HG02938 (cell line): ENCODE results near the gene STRN.
A peak's percentile ranks its signal among the peaks of the same experiment; 100 is the strongest.
"Not testable (repeated sequence)": the region's sequence is repeated elsewhere in the genome, so short reads cannot be mapped to it uniquely, and the experiment has no call there.

Experiments
- ATAC-seq: cut with Tn5 transposase; IDR thresholded peaks from one replicate; pipeline ENCODE4 v1.9.1; 2021; ENCODE audit warnings: mild to moderate bottlenecking, moderate library complexity; ENCODE audit not compliant: unreplicated experiment

Gene STRN, protein sequence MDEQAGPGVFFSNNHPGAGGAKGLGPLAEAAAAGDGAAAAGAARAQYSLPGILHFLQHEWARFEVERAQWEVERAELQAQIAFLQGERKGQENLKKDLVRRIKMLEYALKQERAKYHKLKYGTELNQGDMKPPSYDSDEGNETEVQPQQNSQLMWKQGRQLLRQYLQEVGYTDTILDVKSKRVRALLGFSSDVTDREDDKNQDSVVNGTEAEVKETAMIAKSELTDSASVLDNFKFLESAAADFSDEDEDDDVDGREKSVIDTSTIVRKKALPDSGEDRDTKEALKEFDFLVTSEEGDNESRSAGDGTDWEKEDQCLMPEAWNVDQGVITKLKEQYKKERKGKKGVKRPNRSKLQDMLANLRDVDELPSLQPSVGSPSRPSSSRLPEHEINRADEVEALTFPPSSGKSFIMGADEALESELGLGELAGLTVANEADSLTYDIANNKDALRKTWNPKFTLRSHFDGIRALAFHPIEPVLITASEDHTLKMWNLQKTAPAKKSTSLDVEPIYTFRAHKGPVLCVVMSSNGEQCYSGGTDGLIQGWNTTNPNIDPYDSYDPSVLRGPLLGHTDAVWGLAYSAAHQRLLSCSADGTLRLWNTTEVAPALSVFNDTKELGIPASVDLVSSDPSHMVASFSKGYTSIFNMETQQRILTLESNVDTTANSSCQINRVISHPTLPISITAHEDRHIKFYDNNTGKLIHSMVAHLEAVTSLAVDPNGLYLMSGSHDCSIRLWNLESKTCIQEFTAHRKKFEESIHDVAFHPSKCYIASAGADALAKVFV

GRCh38 chr2:36966370-36967235 lies at the start of gene STRN:
Gene STRN (minus strand): TSS chr2:36966536. CDS start chr2:36966463, 73 bp downstream.
- ATAC-seq = peak; percentile 93

- ATAC-seq = peak; percentile 24
Observed at GRCh38 chr2:37013315-37013641, 46.9 kb upstream of the STRN start.

DNA sequence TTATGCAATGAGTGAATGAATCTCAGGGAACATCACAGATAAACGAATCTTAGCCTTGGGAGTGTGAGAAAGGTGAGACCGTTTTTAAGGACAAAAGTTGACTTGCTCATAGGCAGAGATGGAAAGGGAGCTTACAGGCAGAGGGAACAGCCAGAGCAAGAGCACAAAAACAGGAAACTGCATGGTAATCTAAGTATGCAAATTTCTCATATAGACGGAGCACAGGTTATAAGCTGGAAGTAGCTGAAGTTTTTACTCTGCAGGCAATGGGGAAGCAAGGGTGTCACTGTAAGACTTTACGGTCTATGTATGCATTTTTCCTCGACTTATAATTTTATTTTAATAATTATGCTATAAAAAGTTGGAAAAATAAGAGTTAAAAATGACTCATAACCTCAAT lies 44.8 kb upstream of the STRN start:
- ATAC-seq = no peak

DNA sequence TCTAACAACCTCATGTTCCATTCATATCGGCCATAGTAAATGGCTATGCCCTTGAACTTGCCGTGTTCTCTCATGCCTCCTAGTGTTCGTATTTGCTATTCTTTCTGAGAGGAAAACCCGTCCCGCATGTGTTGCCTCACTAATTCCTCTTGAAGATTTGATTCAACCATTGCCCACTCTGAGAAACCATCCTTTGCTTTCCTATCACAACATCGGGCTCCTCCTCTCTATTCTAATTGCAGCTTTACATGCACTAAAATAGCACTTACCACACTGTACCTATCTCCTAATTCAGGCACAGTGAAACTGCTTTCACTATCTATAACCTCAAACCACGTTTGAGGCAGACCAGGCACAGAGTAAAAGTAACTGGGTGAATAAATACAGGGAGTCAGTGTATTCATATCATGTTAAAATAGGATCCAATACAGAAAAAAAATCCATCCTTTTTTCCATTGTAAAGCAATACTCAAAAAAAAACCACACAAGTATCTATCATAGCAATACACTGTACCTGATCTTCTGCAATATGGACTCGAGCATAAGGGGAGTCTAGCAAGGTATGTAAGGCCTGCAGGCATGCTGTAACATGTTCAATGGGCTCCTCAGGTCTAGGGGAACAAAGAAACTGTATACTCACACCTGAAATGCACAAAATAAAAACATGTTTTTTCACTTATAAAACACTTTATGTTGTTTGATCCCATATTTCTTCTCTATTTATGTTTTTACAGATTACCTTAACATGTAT lies 39.0 kb upstream of the STRN start:
- peak; percentile 99 for ATAC-seq

DNA sequence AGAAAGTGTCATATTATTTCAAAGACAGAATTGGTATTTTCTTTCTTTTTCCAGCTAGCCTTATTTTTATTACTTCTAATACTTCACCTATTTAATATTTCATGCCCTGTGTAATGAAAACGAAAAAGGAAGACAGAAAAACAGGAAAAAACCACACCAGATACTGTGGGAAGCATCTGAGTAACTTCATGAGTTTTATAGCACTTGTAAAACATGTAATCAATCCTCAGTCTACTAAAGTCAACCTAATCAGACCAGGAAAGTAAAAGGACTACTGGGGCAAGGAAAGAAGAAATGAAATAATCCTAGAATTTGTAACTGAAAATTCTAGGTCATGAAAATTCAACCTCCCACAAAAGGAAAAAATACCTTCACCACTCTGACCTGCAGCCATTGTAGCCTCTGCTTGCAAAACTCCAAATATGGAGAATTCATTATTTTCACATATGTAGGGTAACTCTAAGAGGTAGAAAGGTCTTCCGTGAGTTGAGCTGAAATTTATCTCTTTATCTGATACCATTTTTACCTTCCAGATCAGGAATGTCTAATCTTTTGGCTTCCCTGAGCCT lies 34.7 kb upstream of the STRN start:
- no peak for ATAC-seq

- no peak for ATAC-seq
Observed at GRCh38 chr2:37000318-37000717, 34.0 kb upstream of the STRN start.

- ATAC-seq = not testable (repeated sequence)
Observed at GRCh38 chr2:36999416-36999815, 33.1 kb upstream of the STRN start.

DNA sequence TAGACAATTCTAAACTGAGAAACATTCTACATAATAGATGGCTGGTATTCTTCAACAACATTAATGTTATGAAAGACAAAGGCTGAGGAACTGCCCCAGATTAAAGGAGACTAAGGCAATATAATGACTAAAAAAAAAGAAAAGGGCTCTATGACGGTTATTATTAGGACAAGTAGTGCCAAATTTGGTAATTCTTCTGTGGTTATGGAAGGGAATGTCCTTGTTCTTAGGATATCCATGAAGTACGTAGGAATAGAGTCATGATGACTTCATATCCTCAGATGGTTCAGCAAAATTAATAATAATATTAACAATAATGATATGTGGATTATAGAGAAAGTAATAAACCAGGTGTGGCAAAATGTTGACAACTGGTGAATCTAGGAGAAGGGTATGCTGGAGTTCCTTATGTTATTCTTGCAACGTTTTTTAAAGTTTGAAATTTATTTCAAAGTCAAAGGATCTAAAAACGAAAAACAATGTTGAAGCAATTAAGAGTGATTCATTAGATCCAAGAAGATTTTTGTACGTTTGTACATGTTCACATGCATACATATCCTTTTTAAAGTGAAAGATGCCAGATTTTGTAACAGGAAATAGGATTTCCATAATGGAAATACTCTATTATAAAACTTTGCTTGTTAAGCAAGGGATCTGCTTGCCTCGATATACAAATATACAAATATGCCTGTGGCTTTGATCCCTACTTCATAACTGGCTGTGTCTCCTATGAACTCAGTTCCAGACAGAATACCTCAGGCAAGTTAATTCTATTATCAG lies 27.7 kb upstream of the STRN start:
- no peak for ATAC-seq

- ATAC-seq = no peak
Observed at GRCh38 chr2:36988008-36988407, 21.7 kb upstream of the STRN start.

DNA sequence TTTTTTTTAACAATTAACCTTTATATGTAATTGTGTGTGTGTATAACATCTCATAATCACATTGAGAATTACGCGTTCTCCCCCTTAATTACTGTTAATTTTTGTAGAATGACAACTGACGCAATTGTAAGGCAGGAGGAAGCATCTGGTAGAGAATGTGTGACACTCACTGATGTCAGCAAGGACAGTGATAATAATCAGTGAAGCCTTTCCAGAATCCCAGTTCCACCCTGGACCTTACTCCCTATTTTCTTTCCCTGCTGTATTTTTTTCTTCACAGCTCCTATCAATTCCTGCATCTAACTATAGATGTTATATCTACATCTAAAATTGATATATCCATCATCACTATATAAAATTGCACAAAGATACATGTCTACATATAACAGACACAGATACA lies 16.1 kb upstream of the STRN start:
- no peak for ATAC-seq

DNA sequence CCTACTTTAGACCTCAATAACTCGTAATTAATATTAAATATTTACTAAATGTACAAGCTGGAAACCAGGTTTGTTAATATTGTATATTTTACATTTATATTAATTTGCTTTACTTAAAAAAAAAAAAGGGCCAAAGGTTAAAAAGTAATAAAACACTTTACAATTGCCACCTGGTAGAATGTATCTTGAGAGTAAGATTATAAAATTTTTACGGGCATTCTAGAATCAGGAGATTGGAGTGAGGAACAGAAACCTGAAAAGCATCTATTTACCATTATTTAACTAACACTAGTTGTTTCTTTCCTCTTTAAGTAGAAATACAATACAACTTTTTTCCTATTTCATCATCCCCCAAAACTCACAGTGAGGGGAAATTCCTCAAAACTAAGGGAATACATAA lies 15.6 kb upstream of the STRN start:
- no peak for ATAC-seq

GRCh38 chr2:36979007-36979406 lies 12.7 kb upstream of the STRN start:
- not testable (repeated sequence) for ATAC-seq

GRCh38 chr2:36976065-36976464 lies 9.7 kb upstream of the STRN start:
- no peak for ATAC-seq

- no peak for ATAC-seq
Observed at GRCh38 chr2:36975306-36975705, 9.0 kb upstream of the STRN start.

DNA sequence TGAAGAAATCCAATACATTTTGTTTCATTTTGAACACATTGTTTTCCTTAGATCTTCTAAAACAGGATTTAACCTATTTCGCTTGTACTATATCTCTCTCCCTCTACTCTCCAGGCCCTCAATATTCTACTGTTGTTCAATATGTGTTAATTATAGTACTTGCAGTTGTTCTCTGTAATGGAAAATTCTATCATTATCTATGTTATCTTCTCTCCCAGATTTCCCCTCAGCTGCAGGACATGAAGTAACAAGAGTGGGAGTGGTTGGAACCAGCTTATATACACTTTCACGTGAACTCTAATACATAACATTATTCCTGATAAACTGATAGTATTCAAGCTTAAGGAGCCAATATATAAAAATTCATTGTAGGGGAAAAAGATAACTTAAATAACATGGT lies 7.0 kb upstream of the STRN start:
- ATAC-seq = no peak

DNA sequence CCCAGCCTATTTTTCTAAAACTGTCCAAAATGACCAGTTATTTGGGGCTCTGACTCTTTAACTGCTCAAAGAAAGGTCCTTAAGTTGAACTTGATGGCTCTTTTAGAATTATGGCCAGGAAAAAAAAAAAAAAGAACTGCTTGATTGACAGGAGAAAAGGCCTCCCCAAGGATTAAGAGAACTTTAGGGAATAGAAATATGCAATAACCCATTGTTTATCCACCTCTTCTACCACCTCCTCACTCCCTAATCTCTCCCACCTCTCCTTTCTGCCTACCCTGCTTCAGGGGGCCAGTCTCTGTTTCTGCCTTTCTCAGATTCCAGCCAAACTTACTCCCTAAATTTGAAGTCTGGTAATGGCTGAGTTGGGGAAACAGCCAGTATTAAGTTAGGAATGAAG lies 5.7 kb upstream of the STRN start:
- ATAC-seq = no peak

GRCh38 chr2:36967236-36967876 lies 1.0 kb upstream of the STRN start:
- ATAC-seq = no peak

GRCh38 chr2:36965751-36966369 lies 476 bp downstream of the STRN start:
- peak; percentile 29 for ATAC-seq

DNA sequence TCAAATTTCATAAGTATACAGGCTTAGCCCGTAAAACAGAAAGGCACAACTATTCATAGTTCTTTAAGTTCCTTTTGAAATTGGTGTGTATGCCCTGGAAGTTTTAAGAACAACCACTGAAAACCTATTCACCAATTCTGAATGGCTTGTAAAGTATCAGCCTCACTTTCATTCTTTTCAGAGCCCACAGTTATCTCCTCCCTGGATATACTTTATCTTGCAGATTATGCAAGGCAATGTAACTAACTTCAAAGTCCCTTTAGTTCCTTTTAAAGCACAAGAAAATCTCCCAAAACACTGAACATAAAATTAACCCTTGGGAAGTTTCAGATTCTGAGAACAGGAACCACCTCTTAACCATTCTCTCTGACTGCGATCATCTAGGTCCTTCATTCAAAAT lies 1.1 kb downstream of the STRN start:
- no peak for ATAC-seq
